Measurements from ENCODE around the gene ZNF525.
"Not testable (repeated sequence)": the region's sequence is repeated elsewhere in the genome, so short reads cannot be mapped to it uniquely, and the experiment has no call there.

- not testable (repeated sequence) for TF ChIP-seq YY1 (IDR thresholded peaks at IDR 0.05; ENCODE audit: insufficient read depth, insufficient read length); ZNF274 (IDR thresholded peaks at IDR 0.05; ENCODE audit: low read depth, low read length)
Measured at GRCh38 chr19:53420520-53421315, 55.2 kb downstream of the ZNF525 start.
